ENCODE data around the gene TMEM240.
"Not testable (repeated sequence)": the region's sequence is repeated elsewhere in the genome, so short reads cannot be mapped to it uniquely, and the experiment has no call there.

The TMEM240 gene

GRCh38 chr1:1523226-1523625 lies 17.2 kb downstream of the TMEM240 start:
- FAIRE-seq = not testable (repeated sequence)

- not testable (repeated sequence) for FAIRE-seq
Measured at GRCh38 chr1:1522536-1522935, 17.9 kb downstream of the TMEM240 start.

GRCh38 chr1:1521331-1521730 lies 19.1 kb downstream of the TMEM240 start:
- no peak for FAIRE-seq

GRCh38 chr1:1519805-1520505 lies 20.5 kb downstream of the TMEM240 start:
- not testable (repeated sequence) for FAIRE-seq

GRCh38 chr1:1518621-1519007 lies 21.8 kb downstream of the TMEM240 start:
- FAIRE-seq = not testable (repeated sequence)

- no peak for FAIRE-seq
Measured at GRCh38 chr1:1517973-1518620, 22.3 kb downstream of the TMEM240 start.

GRCh38 chr1:1516923-1517322 lies 23.5 kb downstream of the TMEM240 start:
- FAIRE-seq = not testable (repeated sequence)

GRCh38 chr1:1514376-1514775 lies 26.0 kb downstream of the TMEM240 start:
- FAIRE-seq = not testable (repeated sequence)

- FAIRE-seq = not testable (repeated sequence)
Measured at GRCh38 chr1:1513675-1514074, 26.7 kb downstream of the TMEM240 start.

- FAIRE-seq = not testable (repeated sequence)
Measured at GRCh38 chr1:1512425-1512824, 28.0 kb downstream of the TMEM240 start.

- peak; percentile 60 for FAIRE-seq
Measured at GRCh38 chr1:1511533-1512285, 28.7 kb downstream of the TMEM240 start, which contains the start of gene ATAD3A. ATAD3A (plus strand) TSS chr1:1512162; CDS start chr1:1512269, 107 bp downstream.

- no peak for FAIRE-seq
Measured at GRCh38 chr1:1510912-1511532, 29.4 kb downstream of the TMEM240 start.

GRCh38 chr1:1509465-1509850 lies 31.0 kb downstream of the TMEM240 start:
- not testable (repeated sequence) for FAIRE-seq

GRCh38 chr1:1508775-1509464 lies 31.5 kb downstream of the TMEM240 start:
- not testable (repeated sequence) for FAIRE-seq

GRCh38 chr1:1507305-1507704 lies 33.1 kb downstream of the TMEM240 start:
- FAIRE-seq = no peak

GRCh38 chr1:1505801-1506200 lies 34.6 kb downstream of the TMEM240 start:
- FAIRE-seq = not testable (repeated sequence)

GRCh38 chr1:1505366-1505798 lies 35.0 kb downstream of the TMEM240 start:
- not testable (repeated sequence) for FAIRE-seq

GRCh38 chr1:1504777-1505365 lies 35.6 kb downstream of the TMEM240 start:
- FAIRE-seq = not testable (repeated sequence)

- FAIRE-seq = not testable (repeated sequence)
Measured at GRCh38 chr1:1495461-1495975, 44.9 kb downstream of the TMEM240 start.

- not testable (repeated sequence) for FAIRE-seq
Measured at GRCh38 chr1:1494311-1494710, 46.1 kb downstream of the TMEM240 start.

- FAIRE-seq = no peak
Measured at GRCh38 chr1:1491601-1492000, 48.8 kb downstream of the TMEM240 start.
